ENCODE results near the gene CMTM7.

CMTM7 gene

DNA sequence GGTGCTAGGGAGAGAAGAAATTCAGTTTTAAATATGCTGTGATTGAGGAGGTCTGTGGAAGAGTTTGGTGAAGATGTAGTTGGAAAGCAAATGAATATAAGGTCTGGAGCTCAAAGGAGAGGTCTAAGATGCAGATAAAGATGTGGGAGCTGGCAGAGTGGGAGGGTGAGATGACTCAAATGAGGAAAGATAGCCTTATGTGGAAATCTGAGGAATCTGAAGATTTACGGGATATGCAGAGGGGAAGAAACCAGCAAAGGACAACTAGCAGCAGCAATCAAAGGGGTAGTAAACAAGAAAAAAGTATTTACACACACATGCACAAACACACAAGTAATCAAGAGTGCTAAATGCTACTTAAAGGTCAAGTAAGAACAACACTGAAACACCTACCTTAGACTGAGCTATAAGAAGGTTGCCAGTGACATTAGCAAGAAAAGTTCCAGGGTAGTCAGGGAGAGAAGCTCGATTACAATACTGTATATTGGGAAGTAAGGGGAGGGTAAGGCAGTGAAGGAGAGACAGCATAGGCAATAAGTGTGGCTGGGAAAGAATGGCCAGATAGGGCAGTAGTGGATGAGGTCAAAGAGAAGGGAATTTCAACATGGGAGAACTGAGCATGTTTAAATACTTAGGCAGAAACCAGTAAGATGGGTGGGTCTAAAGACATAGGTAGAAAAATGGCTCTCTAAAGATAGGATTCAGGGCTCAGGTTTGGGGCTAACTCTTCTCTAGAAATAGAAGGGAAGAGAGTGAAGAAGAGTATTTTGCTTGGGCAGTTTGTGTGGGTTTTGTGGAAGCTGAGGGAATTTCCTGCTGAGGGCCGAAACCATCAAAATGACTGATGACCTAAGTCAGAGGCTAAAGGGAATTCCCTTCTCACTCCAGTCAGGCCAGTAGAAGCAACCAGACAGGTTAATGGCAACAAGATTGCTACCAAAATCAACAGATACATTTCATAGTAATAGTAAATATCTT, 102.1 kb downstream of the CMTM7 start:
- DNase-seq, result no peak

DNA sequence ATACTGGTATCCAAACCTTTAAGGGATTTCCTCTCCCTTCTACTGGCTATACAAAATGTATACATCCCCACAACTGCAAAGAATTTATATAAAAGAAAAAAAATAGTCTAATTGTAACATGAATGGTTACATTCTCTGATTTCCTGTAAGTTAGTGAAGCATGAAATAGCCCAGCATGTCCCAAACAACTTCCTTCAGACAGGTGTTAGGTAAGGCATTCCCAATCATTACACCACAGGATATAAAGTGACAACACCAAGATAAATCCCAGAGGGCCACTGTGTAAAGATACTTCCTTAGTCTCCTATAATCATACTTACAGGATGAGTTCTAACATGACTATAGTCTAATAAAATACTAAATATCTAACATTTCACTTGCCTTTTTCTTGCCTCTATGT, 103.4 kb downstream of the CMTM7 start:
- DNase-seq, result no peak

DNA sequence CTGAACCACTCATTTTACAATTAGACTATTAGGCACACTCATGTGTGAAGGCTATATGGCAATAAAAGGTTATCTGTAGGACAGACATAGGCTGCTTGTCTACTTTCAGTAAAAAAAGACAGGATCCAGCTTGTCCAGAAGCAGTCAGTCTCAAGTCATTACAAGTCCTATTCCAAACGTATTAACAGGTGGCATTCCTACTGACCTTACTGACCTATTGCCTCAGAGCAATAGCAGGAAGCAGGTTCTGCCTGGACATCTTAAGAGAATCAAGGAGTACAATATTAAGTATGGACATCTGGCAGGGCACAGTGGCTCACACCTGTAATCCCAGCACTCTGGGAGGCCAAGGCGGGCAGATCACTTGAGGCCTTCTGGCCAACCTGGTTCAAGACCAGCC, 104.0 kb downstream of the CMTM7 start:
- DNase-seq, result no peak

GRCh38 chr3:32498252-32498651, 106.6 kb downstream of the CMTM7 start:
- DNase-seq, result no peak

DNA sequence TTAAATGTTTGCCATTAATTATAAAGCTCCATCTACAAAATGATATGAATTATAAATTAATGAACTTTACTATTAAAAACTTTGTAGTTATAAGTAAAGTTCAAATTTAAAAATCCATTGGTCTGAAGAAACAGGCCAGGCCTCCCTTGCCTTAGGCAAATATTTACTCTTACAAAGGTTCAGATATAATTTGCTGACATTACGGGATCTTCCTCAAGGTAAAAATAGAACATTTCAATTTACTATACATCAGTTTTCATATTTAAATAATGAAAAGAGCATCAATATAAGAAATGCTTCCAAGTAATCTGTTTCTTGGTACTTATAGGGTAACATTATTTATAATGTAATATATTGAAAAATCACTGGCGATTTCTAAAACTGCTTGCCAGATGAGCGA, 107.3 kb downstream of the CMTM7 start:
- no peak for DNase-seq

GRCh38 chr3:32499585-32499984, 107.9 kb downstream of the CMTM7 start:
- DNase-seq, result no peak

DNA sequence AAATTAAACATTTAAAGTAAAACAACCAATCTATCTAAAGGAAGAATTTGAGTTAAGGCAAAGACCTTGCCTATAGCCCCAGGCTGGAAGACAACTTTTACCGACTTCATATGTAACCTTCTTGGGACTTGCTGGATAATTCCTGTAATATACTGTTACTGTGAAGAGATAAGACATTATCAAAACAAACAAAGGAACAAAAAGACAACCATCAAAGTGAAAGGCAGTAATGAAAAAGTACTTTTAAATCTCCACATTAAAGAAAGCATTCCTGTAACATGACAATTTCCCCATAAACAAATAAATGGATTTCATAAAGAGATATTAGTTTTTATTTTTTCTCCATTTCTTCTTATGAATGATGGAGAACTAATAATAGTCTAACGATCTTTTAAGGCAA, 108.6 kb downstream of the CMTM7 start:
- no peak for DNase-seq

DNA sequence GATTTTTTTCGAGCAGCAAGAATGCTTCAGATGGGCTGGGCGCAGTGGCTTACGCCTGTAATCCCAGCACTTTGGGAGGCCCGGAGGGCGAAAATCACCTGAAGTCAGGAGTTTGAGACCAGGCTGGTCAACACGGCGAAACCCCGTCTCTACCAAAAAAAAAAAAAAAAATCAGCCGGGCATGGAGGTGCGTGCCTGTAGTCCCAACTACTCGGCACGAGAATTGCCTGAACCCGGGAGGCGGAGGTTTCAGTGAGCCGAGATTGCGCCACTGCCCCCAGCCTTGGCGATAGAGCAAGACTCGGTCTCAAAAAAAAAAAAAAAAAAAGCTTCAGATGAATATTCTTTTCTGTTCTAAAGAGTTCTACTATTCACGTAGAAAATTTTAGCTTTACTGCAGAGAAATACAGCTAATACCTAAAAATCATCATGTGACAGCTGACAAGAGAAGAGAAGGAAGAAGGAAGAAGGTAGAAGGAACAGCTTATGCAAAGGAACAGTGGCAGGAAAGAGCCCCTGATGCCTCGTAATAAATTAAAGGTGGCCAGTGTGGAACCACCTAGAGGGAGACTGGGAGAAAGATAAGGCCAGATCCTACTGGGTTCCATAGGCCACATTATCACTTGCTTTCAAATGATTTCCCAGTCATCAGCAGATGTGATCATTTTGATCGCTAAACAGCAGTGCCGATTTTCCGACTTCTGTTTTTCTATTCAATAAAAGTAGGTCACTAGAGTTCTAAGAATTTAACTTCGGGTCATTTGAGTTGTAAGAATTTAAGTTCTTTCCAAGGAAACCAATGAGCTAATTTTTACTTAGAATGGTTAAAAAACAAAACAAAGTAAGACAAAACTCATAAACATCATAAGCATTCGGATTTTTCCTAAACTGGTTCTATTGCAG, 109.5 kb downstream of the CMTM7 start:
- no peak for DNase-seq

DNA sequence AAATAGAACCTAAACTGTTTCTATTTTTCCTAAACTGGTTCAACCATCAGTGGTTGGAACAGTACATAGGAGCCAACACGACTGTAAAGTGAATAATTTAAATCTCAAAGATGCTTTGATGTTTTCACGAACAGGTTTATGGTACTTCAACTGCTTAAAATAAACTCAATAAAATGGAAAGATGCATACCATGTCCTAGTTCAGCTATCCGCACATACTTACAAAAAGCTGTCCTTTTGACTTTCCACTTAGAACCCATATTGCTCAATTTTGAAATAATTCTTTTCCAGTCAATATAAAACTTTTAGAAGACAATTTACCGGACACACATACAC, 110.1 kb downstream of the CMTM7 start:
- DNase-seq, result no peak

GRCh38 chr3:32502118-32502945, 110.7 kb downstream of the CMTM7 start, which contains the start of gene CMTM6:
TSS of gene CMTM6 (minus strand) at chr3:32502852. CDS start at chr3:32502745, 107 bp downstream.
- peak; percentile 92 for DNase-seq

DNA sequence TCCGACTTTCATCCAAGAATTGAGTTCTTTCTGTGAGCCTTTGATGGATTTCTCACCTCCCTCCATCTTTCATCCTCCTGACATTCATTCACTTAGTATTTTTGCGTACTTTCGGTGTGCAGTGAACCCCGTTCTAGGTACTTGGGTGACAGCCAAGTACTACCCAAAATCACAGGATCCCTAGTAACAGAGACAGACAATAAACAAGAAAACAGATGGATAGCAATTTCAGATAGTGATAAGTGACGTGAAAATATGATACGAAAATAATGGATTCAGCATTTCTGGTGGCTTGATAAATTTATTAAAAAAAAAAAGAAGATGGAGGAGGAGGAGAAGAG, 111.3 kb downstream of the CMTM7 start:
- no peak for DNase-seq
